Colonic mucosa (tissue), 4 donors: ENCODE results near the gene SNHG17. TPM values are rescaled to one million over a fixed set of nuclear protein-coding genes. Genes with fewer than 3 reads are reported as not detected.
"Not testable (repeated sequence)": the region's sequence is repeated elsewhere in the genome, so short reads cannot be mapped to it uniquely, and the experiment has no call there.

Experiments
- DNase-seq: peaks from one replicate; pipeline ENCODE4 v3.0.0-alpha.2; 2020
- H3K27ac ChIP-seq: fragments of 200-600 bp; one replicate; pipeline ENCODE4 v1.8.0; 2021
- H3K27me3 ChIP-seq: fragments of 200-600 bp; one replicate; pipeline ENCODE4 v1.8.0; 2021
- H3K36me3 ChIP-seq: fragments of 200-600 bp; one replicate; pipeline ENCODE4 v1.8.0; 2021
- H3K4me1 ChIP-seq: fragments of 200-600 bp; one replicate; pipeline ENCODE4 v1.8.0; 2021; ENCODE audit warnings: mild to moderate bottlenecking
- H3K4me3 ChIP-seq: fragments of 200-600 bp; one replicate; pipeline ENCODE4 v1.8.0; 2021
- H3K9ac ChIP-seq, 2 donors: one replicate each; pipeline ENCODE4 v1.7.0; 2013; ENCODE audit warnings: control low read depth in 2 of 2, low read depth in 2 of 2, low read length in 2 of 2
- H3K9me3 ChIP-seq: fragments of 200-600 bp; one replicate; pipeline ENCODE4 v1.8.0; 2021
- intact Hi-C: fragments of 100-400 bp; cut with DNase I; formaldehyde crosslinking; loops from one replicate; pipeline ENCODE4 v1.14.1; 2022
- total RNA-seq, 2 donors: library from RNA; stranded (reverse); fragmentation: NEBNext Ultra II Directional in 1 of 2; extraction: Animal tissue kit (Norgen Biotek cat#: 25700) in 1 of 2; gene quantifications; one replicate each; pipeline ENCODE4 v1.2.1, GENCODE V29; 2021
- TF ChIP-seq, protein P1 (sequence below): fragments of 200-600 bp; IDR thresholded peaks from one replicate; pipeline ENCODE4 v1.8.0; 2022; ENCODE audit warnings: antibody characterized with exemption, mild to moderate bottlenecking
- donor health status: healthy.
- donor health status: DM: no; HTN: no; CAD: no.
- donor health status: DM: no; HTN: no; CAD: no.

The SNHG17 gene
- total RNA-seq, 2 donors from 2014 or later, result 21.8 to 36.4 TPM

DNA sequence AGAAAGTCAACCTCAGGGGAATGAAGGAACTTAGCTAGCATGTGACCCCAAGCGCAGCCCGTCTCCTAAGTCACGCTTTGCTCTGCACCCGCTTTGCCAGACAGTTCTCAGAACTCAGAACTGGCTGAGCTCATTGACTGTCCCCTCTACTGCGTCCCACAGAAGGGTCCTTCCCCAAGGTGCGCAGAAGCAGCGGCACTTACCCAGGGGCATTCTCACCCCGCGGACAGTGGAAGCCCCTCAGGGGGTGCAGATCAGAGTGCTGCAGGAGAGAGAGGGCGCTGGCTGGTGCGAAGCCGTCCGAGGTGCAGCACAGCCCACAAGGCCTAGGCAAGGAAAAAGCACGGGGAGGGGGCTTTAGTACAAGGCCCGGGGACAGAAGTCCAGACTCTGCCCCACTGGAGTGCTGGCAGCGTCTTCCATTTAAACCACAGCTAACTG lies 807 bp downstream of the SNHG17 start:
- H3K9me3 ChIP-seq, result no peaks in the 10 kb centered on the region
- intact Hi-C loops, result no loop called here
- peaks cover 9% of the 10 kb centered on the region for H3K4me1 ChIP-seq
- H3K27ac ChIP-seq, result peak overlapping the region; percentile 77
- no peak for DNase-seq
- TF ChIP-seq, protein P1, sequence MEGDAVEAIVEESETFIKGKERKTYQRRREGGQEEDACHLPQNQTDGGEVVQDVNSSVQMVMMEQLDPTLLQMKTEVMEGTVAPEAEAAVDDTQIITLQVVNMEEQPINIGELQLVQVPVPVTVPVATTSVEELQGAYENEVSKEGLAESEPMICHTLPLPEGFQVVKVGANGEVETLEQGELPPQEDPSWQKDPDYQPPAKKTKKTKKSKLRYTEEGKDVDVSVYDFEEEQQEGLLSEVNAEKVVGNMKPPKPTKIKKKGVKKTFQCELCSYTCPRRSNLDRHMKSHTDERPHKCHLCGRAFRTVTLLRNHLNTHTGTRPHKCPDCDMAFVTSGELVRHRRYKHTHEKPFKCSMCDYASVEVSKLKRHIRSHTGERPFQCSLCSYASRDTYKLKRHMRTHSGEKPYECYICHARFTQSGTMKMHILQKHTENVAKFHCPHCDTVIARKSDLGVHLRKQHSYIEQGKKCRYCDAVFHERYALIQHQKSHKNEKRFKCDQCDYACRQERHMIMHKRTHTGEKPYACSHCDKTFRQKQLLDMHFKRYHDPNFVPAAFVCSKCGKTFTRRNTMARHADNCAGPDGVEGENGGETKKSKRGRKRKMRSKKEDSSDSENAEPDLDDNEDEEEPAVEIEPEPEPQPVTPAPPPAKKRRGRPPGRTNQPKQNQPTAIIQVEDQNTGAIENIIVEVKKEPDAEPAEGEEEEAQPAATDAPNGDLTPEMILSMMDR, result no peak
- H3K9ac ChIP-seq, result peak overlapping the region; percentile 89 to 90
- peaks cover 3% of the 10 kb centered on the region for H3K36me3 ChIP-seq
- H3K4me3 ChIP-seq, result peak overlapping the region; percentile 94
- no peaks in the 10 kb centered on the region for H3K27me3 ChIP-seq

DNA sequence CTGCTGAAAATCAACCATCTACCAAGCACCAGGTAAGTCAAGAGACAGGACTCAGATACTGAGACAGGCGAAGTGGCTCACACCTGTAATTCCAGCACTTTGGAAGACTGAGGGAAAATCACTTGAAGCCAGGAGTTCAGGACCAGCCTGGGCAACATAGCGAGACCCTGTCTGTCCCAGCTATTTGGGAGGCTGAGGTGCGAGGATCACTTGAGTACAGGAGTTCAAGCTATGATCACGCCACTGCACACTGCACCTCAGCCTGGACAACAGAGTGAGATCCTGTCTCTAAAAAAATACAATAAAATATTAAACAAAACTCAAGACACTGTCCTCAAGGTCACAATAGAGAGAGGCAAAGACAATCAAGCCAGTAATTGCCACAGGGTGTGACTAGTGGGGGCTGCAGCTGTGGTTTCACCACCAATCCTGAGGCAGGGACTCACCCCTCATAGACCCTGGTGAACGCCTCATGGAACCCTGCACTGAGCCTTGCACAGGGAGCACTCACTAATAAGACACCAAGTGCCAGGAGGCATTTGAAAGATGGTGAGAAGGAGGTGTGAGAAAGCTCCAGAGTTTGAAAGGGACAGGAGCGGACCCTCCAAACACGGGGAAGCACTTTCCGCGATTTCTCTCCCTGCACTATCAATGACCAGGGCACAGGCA lies 1.7 kb downstream of the SNHG17 start:
- no peak overlapping the region for H3K27ac ChIP-seq

DNA sequence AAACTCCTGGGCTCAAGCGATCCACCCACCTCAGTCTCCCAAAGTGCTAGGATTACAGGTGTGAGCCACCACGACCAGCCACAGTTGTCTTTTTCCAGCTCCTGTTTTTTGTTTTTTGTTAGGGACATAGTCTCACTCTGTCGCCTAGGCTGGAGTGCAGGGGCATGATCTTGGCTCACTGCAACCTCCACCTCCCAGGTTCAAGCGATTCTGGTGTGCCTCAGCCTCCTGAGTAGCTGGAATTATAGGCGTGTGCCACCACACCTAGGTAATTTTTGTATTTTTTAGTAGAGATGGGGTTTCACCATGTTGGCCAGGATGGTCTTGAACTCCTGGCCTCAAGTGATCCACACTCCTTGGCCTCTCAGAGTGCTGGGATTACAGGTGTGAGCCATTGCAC lies 2.3 kb downstream of the SNHG17 start:
- H3K27ac ChIP-seq, H3K36me3 ChIP-seq, H3K4me1 ChIP-seq, H3K9ac ChIP-seq, intact Hi-C loops, DNase-seq, H3K27me3 ChIP-seq, H3K9me3 ChIP-seq, H3K4me3 ChIP-seq: not testable (repeated sequence)

More for the DNA sequence above, 1.7 kb downstream of the SNHG17 start:
- Histone ChIP-seq H3K4me1 (peaks cover 9% of the 10 kb centered on the region), H3K9ac (peak overlapping the region; percentile 89 to 90), H3K4me3 (peak overlapping the region; percentile 94), H3K27me3 (no peaks in the 10 kb centered on the region), H3K36me3 (peaks cover 3% of the 10 kb centered on the region), H3K9me3 (no peaks in the 10 kb centered on the region)
- no peak for DNase-seq
- intact Hi-C loops, result no loop called here
- TF ChIP-seq, protein P1, result no peak

DNA sequence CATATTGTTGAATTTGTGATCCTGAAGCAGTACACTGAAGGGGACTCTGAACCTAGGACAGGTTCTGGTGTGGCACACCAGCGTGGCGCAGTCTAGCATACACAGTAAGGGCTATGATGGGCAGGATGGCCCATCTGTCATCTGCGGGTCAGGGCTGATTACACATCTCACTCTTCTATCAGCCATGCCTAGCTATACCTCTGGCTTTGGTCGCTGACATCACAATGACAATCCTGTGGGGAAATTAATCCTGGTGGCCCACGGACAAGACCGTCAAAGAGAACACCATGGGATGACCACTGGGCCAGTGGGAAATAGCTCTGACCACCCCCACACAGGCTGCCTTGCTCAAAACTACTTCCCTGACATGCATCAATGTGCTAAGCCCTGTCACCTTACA lies 2.8 kb downstream of the SNHG17 start:
- no peak for DNase-seq
- H3K4me3 ChIP-seq, result no peak overlapping the region
- H3K27me3 ChIP-seq, result no peaks in the 10 kb centered on the region
- H3K9me3 ChIP-seq, result no peaks in the 10 kb centered on the region
- peaks cover 3% of the 10 kb centered on the region for H3K36me3 ChIP-seq
- no peak overlapping the region for H3K27ac ChIP-seq
- no peak overlapping the region for H3K9ac ChIP-seq
- H3K4me1 ChIP-seq, result peaks cover 9% of the 10 kb centered on the region
- TF ChIP-seq, protein P1, result no peak
- intact Hi-C loops, result no loop called here

- no peak for DNase-seq
- intact Hi-C loops, result no loop called here
- H3K27me3 ChIP-seq, result no peaks in the 10 kb centered on the region
- H3K9me3 ChIP-seq, result no peaks in the 10 kb centered on the region
- H3K4me3 ChIP-seq, result no peak overlapping the region
- TF ChIP-seq, protein P1, result no peak
- H3K4me1 ChIP-seq, result peaks cover 9% of the 10 kb centered on the region
- H3K9ac ChIP-seq, result no peak overlapping the region
- peaks cover 7% of the 10 kb centered on the region for H3K36me3 ChIP-seq
- no peak overlapping the region for H3K27ac ChIP-seq
These were observed 4.3 kb downstream of the SNHG17 start for GRCh38 chr20:38430679-38431325.

GRCh38 chr20:38429301-38429700 lies 5.8 kb downstream of the SNHG17 start:
- no peaks in the 10 kb centered on the region for H3K27me3 ChIP-seq
- DNase-seq, result no peak

More at GRCh38 chr20:38429301-38429700, 5.8 kb downstream of the SNHG17 start:
- H3K9ac ChIP-seq, result no peak overlapping the region
- TF ChIP-seq, protein P1, result no peak
- peaks cover 12% of the 10 kb centered on the region for H3K36me3 ChIP-seq
- no peak overlapping the region for H3K4me3 ChIP-seq
- H3K27ac ChIP-seq, result no peak overlapping the region
- intact Hi-C loops, result no loop called here
- no peaks in the 10 kb centered on the region for H3K9me3 ChIP-seq
- H3K4me1 ChIP-seq, result peaks cover 9% of the 10 kb centered on the region
